ENCODE measurements around the gene PHC2. TPM values are rescaled to one million over a fixed set of nuclear protein-coding genes. Genes with fewer than 3 reads are reported as not detected.

PHC2 gene
- total RNA-seq, 4 donors from 2014 or later: 77.8 to 81.3 (median 79.5) TPM

- Histone ChIP-seq H3K27me3 (no peaks in the 10 kb centered on the region), H3K4me1 (peaks cover 26% of the 10 kb centered on the region), H3K9me3 (no peaks in the 10 kb centered on the region), H3K36me3 (no peaks in the 10 kb centered on the region), H3K27ac (peak overlapping the region; percentile 55), H3K4me3 (no peak overlapping the region)
- DNase-seq (ENCODE audit: low spot score in 2 of 2): peak in 1 of 2 donors; percentile 84
- 19% methylated on average over 3 of the region's 3 CpGs for WGBS
- no peak for TF ChIP-seq CTCF (IDR thresholded peaks at IDR 0.05)
- TF ChIP-seq POLR2AphosphoS5 (IDR thresholded peaks at IDR 0.05): peak in 1 of 3 donors; percentile 78
- TF ChIP-seq POLR2A (IDR thresholded peaks at IDR 0.05): no peak
These were observed 2.8 kb upstream of the PHC2 start for GRCh38 chr1:33433509-33434362.

- DNase-seq (ENCODE audit: low spot score in 2 of 2): peak in 1 of 2 donors; percentile 67
- TF ChIP-seq POLR2AphosphoS5 (IDR thresholded peaks at IDR 0.05): no peak
- TF ChIP-seq POLR2A (IDR thresholded peaks at IDR 0.05): no peak
- H3K4me3 ChIP-seq: peak overlapping the region; percentile 81
- no peaks in the 10 kb centered on the region for H3K36me3 ChIP-seq
- no peaks in the 10 kb centered on the region for H3K9me3 ChIP-seq
- H3K27ac ChIP-seq: peak overlapping the region; percentile 43
- WGBS: 22% methylated on average over 23 of the region's 54 CpGs
- H3K4me1 ChIP-seq: peaks cover 26% of the 10 kb centered on the region
- H3K27me3 ChIP-seq: no peaks in the 10 kb centered on the region
These were observed 821 bp downstream of the PHC2 start for GRCh38 chr1:33429856-33430691.

DNA sequence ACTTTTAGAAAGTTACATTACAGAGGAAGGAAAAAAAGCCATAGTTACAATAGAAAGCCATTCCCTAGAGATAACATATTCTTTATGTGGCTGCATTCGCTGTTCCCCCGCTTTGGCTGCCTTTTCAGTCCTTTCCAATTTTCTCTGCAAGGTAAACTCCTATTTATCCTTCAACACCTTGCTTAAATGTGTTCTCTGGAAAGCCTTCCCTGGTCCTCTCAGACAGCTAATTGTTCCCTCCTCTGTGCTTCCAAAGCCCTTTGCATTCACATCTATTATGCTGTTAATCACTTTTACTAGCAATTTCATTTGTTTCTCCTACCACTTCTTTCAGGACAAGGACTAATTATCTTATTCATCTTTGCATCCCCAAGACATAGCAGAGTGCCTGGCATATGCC is 1.6 kb downstream of the PHC2 start:
- WGBS: 96% methylated on average over 2 of the region's 2 CpGs
- peaks cover 26% of the 10 kb centered on the region for H3K4me1 ChIP-seq

GRCh38 chr1:33428661-33429060 is 2.2 kb downstream of the PHC2 start:
- WGBS: 96% methylated on average over 2 of the region's 2 CpGs
- Histone ChIP-seq H3K4me3 (no peak overlapping the region), H3K9me3 (no peaks in the 10 kb centered on the region), H3K36me3 (no peaks in the 10 kb centered on the region), H3K27ac (no peak overlapping the region), H3K4me1 (peaks cover 26% of the 10 kb centered on the region), H3K27me3 (no peaks in the 10 kb centered on the region)
- no peak for DNase-seq (ENCODE audit: low spot score in 2 of 2)
- TF ChIP-seq POLR2A (IDR thresholded peaks at IDR 0.05) (no peak), EP300 (IDR thresholded peaks at IDR 0.05) (no peak), CTCF (IDR thresholded peaks at IDR 0.05) (no peak), POLR2AphosphoS5 (IDR thresholded peaks at IDR 0.05) (no peak)

More for the DNA sequence above, 1.6 kb downstream of the PHC2 start:
- Histone ChIP-seq H3K4me3 (peak overlapping the region; percentile 81), H3K9me3 (no peaks in the 10 kb centered on the region), H3K27me3 (no peaks in the 10 kb centered on the region), H3K27ac (no peak overlapping the region), H3K36me3 (no peaks in the 10 kb centered on the region)
- no peak for DNase-seq (ENCODE audit: low spot score in 2 of 2)
- no peak for TF ChIP-seq EP300 (IDR thresholded peaks at IDR 0.05)
- no peak for TF ChIP-seq POLR2AphosphoS5 (IDR thresholded peaks at IDR 0.05)
- no peak for TF ChIP-seq CTCF (IDR thresholded peaks at IDR 0.05)

- WGBS: 71% methylated on average over 3 of the region's 3 CpGs
These were observed 4.0 kb downstream of the PHC2 start for GRCh38 chr1:33426916-33427315.

DNA sequence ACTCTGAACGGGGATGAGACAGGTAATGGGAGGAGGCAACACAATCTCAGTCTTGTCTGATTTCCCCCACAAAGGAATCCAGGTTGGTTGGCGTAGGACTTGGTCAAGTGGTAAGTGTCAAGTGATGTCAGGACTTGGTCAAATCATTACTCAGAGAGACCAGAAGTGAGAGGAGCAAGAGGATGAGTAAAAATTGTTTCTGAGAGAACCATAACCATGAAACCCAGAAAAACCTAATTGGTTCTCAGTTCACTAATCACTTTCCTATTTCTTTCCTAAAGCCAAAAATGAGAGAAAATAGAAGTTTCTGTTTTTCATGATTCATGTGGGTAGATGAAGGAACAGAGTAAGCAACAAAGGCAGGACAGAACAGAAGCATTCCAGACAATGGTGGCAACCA is 5.0 kb downstream of the PHC2 start:
- peaks cover 14% of the 10 kb centered on the region for H3K4me1 ChIP-seq
- no peaks in the 10 kb centered on the region for H3K9me3 ChIP-seq
- H3K27ac ChIP-seq: no peak overlapping the region
- DNase-seq (ENCODE audit: low spot score in 2 of 2): no peak
- TF ChIP-seq CTCF (IDR thresholded peaks at IDR 0.05) (no peak), POLR2AphosphoS5 (IDR thresholded peaks at IDR 0.05) (no peak), POLR2A (IDR thresholded peaks at IDR 0.05) (no peak), EP300 (IDR thresholded peaks at IDR 0.05) (no peak)
- 95% methylated on average over 2 of the region's 2 CpGs for WGBS
- H3K27me3 ChIP-seq: no peaks in the 10 kb centered on the region
- no peak overlapping the region for H3K4me3 ChIP-seq
- H3K36me3 ChIP-seq: no peaks in the 10 kb centered on the region

More at GRCh38 chr1:33426916-33427315, 4.0 kb downstream of the PHC2 start:
- H3K4me3 ChIP-seq: no peak overlapping the region
- no peak overlapping the region for H3K27ac ChIP-seq
- H3K36me3 ChIP-seq: no peaks in the 10 kb centered on the region
- no peaks in the 10 kb centered on the region for H3K9me3 ChIP-seq
- TF ChIP-seq EP300 (IDR thresholded peaks at IDR 0.05) (no peak), POLR2A (IDR thresholded peaks at IDR 0.05) (no peak), POLR2AphosphoS5 (IDR thresholded peaks at IDR 0.05) (no peak)
- H3K4me1 ChIP-seq: peaks cover 14% of the 10 kb centered on the region
- DNase-seq (ENCODE audit: low spot score in 2 of 2): no peak
- H3K27me3 ChIP-seq: no peaks in the 10 kb centered on the region
